Neural cell (in vitro differentiated cells): ENCODE measurements around the gene PARVB. TPM values are rescaled to one million over a fixed set of nuclear protein-coding genes. Genes with fewer than 3 reads are reported as not detected.

ENCODE experiments used
- H2AFZ ChIP-seq: fragments of 200-600, 300-800 bp; sonication (generic), shearing (Covaris generic); 2 replicates; pipeline ENCODE4 v1.6.0; 2014; ENCODE audit warnings: low read depth, mild to moderate bottlenecking, antibody characterized with exemption, low read length, moderate library complexity
- H3F3A ChIP-seq: fragments of 200-600 bp; shearing (Covaris generic); 2 replicates; pipeline ENCODE4 v1.6.1; 2016; ENCODE audit warnings: mild to moderate bottlenecking, moderate library complexity, mixed read lengths, antibody characterized with exemption, low read length; ENCODE audit not compliant: insufficient read depth, poor library complexity, severe bottlenecking
- H3K27ac ChIP-seq: fragments of 200-600, 300-800 bp; sonication (generic), shearing (Covaris generic); 2 replicates; pipeline ENCODE4 v1.5.1; 2014; ENCODE audit warnings: mild to moderate bottlenecking, low read length, moderate library complexity
- H3K27me3 ChIP-seq: fragments of 300-800, 200-600 bp; sonication (generic), shearing (Covaris generic); 2 replicates; pipeline ENCODE4 v1.6.0; 2014; ENCODE audit warnings: mild to moderate bottlenecking, low read depth, low read length, moderate library complexity; ENCODE audit not compliant: insufficient read depth
- H3K36me3 ChIP-seq: fragments of 300-800, 200-600 bp; sonication (generic), shearing (Covaris generic); 2 replicates; pipeline ENCODE4 v1.5.1; 2014; ENCODE audit warnings: mild to moderate bottlenecking, antibody characterized with exemption, low read length, moderate library complexity; ENCODE audit not compliant: insufficient read depth
- H3K4me2 ChIP-seq: fragments of 300-800, 200-600 bp; sonication (generic), shearing (Covaris generic); 2 replicates; pipeline ENCODE4 v1.6.0; 2014; ENCODE audit warnings: mild to moderate bottlenecking, low read length
- H3K4me3 ChIP-seq: fragments of 300-800, 200-600 bp; sonication (generic), shearing (Covaris generic); 2 replicates; pipeline ENCODE4 v1.5.1; 2014; ENCODE audit warnings: mild to moderate bottlenecking, low read length, moderate library complexity
- H3K79me2 ChIP-seq: fragments of 200-600 bp; shearing (Covaris generic); replicated peaks from 2 replicates; pipeline ENCODE4 v1.6.0; 2014; ENCODE audit warnings: mild to moderate bottlenecking, low read length, moderate library complexity; ENCODE audit not compliant: insufficient read depth
- H3K9ac ChIP-seq: fragments of 300-800, 200-600 bp; sonication (generic), shearing (Covaris generic); 2 replicates; pipeline ENCODE4 v1.6.1; 2016; ENCODE audit warnings: mild to moderate bottlenecking, low read length, mixed read lengths
- H3K9me2 ChIP-seq: fragments of 200-600 bp; shearing (Covaris generic); 2 replicates; pipeline ENCODE4 v1.6.1; 2016; ENCODE audit warnings: mild to moderate bottlenecking, low read length, mixed read lengths; ENCODE audit not compliant: insufficient read depth
- H3K9me3 ChIP-seq: fragments of 200-600, 300-800 bp; sonication (generic), shearing (Covaris generic); 2 replicates; pipeline ENCODE4 v1.6.1; 2016; ENCODE audit warnings: mild to moderate bottlenecking, mixed run types, low read length, moderate library complexity, mixed read lengths
- H4K20me1 ChIP-seq: fragments of 200-600 bp; shearing (Covaris generic); 2 replicates; pipeline ENCODE4 v1.6.1; 2016; ENCODE audit warnings: mild to moderate bottlenecking, mixed run types; ENCODE audit not compliant: insufficient read depth
- EP300 ChIP-seq: fragments of 450-650 bp; conservative IDR thresholded peaks from 2 replicates; pipeline ENCODE4 v1.6.1; 2014; ENCODE audit warnings: antibody characterized with exemption, mild to moderate bottlenecking, moderate library complexity; ENCODE audit not compliant: poor library complexity, severe bottlenecking
- EZH2 ChIP-seq: fragments of 200-600, 300-800 bp; shearing (Covaris generic), sonication (generic); IDR thresholded peaks from 2 replicates; pipeline ENCODE4 v1.6.1; 2014; ENCODE audit warnings: antibody characterized with exemption, low read length, borderline replicate concordance, mild to moderate bottlenecking; ENCODE audit not compliant: insufficient read depth, poor library complexity, severe bottlenecking
- MXI1 ChIP-seq: fragments of 450-650 bp; conservative IDR thresholded peaks from 2 replicates; pipeline ENCODE4 v1.6.1; 2014; ENCODE audit warnings: antibody characterized with exemption, mild to moderate bottlenecking; ENCODE audit not compliant: poor library complexity, severe bottlenecking
- POLR2AphosphoS5 ChIP-seq: IDR thresholded peaks from 2 replicates; pipeline ENCODE4 v1.6.1; 2012
- RAD21 ChIP-seq: fragments of 450-650 bp; conservative IDR thresholded peaks from 2 replicates; pipeline ENCODE4 v1.6.1; 2014; ENCODE audit warnings: antibody characterized with exemption, mild to moderate bottlenecking, moderate library complexity
- SMC3 ChIP-seq: fragments of 450-650 bp; conservative IDR thresholded peaks from 2 replicates; pipeline ENCODE4 v1.6.1; 2014; ENCODE audit warnings: antibody characterized with exemption, mild to moderate bottlenecking, moderate library complexity; ENCODE audit not compliant: poor library complexity
- TAF1 ChIP-seq: IDR thresholded peaks from 2 replicates; pipeline ENCODE4 v1.6.1; 2012; ENCODE audit warnings: low read depth
- polyA plus RNA-seq: library from polyadenylated mRNA; depleted of rRNA; stranded (reverse); fragments of >200 nt; gene quantifications from 2 replicates; pipeline ENCODE4 v1.2.3, GENCODE V29; 2014
- TF ChIP-seq, protein P1 (sequence below): fragments of 450-650 bp; IDR thresholded peaks from 2 replicates; pipeline ENCODE4 v1.5.1; 2014; ENCODE audit warnings: antibody characterized with exemption, mild to moderate bottlenecking, moderate library complexity; ENCODE audit not compliant: poor library complexity, severe bottlenecking
- TF ChIP-seq, protein P2 (sequence below): IDR thresholded peaks from 2 replicates; pipeline ENCODE4 v1.6.1; 2012; ENCODE audit warnings: borderline replicate concordance

Gene PARVB
- polyA plus RNA-seq, 1 donor from 2014 or later, result 1.2 TPM

DNA sequence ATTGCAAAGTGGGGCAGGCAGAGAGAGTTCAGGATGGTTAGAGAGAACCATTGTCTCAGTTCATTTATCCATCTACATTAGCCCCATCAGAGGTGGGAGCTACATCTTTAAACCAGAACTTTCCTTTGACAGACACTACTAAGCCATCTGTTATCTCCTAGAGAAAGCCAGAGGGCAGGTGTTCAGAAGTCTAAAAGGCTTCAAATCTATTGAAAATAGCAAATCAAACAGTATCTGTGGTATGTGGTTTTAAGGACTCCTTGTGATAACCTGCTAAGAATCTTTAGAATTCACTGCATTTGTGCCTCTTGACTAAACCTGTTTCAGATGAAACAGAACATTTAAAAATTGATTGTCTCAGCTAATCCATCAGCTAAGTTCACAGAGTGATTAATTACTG, 112.7 kb downstream of the PARVB start:
- H3K9me2 ChIP-seq, result no peaks in the 10 kb centered on the region
- no peaks in the 10 kb centered on the region for H3K27me3 ChIP-seq
- H3K4me3 ChIP-seq, result no peak overlapping the region
- TF ChIP-seq TAF1 (no peak), RAD21 (no peak)
- TF ChIP-seq, protein P1, sequence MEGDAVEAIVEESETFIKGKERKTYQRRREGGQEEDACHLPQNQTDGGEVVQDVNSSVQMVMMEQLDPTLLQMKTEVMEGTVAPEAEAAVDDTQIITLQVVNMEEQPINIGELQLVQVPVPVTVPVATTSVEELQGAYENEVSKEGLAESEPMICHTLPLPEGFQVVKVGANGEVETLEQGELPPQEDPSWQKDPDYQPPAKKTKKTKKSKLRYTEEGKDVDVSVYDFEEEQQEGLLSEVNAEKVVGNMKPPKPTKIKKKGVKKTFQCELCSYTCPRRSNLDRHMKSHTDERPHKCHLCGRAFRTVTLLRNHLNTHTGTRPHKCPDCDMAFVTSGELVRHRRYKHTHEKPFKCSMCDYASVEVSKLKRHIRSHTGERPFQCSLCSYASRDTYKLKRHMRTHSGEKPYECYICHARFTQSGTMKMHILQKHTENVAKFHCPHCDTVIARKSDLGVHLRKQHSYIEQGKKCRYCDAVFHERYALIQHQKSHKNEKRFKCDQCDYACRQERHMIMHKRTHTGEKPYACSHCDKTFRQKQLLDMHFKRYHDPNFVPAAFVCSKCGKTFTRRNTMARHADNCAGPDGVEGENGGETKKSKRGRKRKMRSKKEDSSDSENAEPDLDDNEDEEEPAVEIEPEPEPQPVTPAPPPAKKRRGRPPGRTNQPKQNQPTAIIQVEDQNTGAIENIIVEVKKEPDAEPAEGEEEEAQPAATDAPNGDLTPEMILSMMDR, result no peak
- H4K20me1 ChIP-seq, result no peaks in the 10 kb centered on the region
- H3K9ac ChIP-seq, result no peak overlapping the region
- no peak overlapping the region for H2AFZ ChIP-seq
- no peaks in the 10 kb centered on the region for H3K79me2 ChIP-seq
- H3K4me2 ChIP-seq, result no peak overlapping the region
- no peaks in the 10 kb centered on the region for H3F3A ChIP-seq
- H3K27ac ChIP-seq, result no peak overlapping the region
- no peaks in the 10 kb centered on the region for H3K9me3 ChIP-seq
- H3K36me3 ChIP-seq, result no peaks in the 10 kb centered on the region

DNA sequence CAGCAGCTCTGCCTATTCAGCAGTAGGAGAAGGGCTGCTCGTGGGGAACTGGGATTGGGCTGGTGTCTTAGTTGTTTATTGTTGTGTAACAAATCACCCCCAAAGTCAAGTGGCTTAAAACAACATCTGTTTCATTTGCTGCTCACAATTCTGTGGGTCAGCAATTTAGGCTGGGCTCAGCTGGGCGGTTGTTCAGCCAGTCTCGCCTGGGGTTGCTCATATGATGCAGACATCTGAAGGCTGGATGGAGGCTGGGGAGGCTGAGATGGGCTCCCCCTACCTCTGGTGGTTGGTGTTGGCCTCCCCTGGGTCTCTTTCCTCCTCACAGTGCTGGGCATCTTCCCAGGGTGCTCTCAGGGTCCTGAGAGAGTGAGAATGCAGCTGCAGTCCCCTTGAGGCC, 113.3 kb downstream of the PARVB start:
- Histone ChIP-seq H3F3A (no peaks in the 10 kb centered on the region), H3K9ac (no peak overlapping the region), H3K4me2 (no peak overlapping the region), H3K27ac (no peak overlapping the region), H3K9me3 (no peaks in the 10 kb centered on the region), H3K79me2 (no peaks in the 10 kb centered on the region), H3K27me3 (no peaks in the 10 kb centered on the region), H4K20me1 (no peaks in the 10 kb centered on the region), H3K4me3 (no peak overlapping the region), H3K36me3 (no peaks in the 10 kb centered on the region), H2AFZ (no peak overlapping the region), H3K9me2 (no peaks in the 10 kb centered on the region)
- TF ChIP-seq, protein P2, sequence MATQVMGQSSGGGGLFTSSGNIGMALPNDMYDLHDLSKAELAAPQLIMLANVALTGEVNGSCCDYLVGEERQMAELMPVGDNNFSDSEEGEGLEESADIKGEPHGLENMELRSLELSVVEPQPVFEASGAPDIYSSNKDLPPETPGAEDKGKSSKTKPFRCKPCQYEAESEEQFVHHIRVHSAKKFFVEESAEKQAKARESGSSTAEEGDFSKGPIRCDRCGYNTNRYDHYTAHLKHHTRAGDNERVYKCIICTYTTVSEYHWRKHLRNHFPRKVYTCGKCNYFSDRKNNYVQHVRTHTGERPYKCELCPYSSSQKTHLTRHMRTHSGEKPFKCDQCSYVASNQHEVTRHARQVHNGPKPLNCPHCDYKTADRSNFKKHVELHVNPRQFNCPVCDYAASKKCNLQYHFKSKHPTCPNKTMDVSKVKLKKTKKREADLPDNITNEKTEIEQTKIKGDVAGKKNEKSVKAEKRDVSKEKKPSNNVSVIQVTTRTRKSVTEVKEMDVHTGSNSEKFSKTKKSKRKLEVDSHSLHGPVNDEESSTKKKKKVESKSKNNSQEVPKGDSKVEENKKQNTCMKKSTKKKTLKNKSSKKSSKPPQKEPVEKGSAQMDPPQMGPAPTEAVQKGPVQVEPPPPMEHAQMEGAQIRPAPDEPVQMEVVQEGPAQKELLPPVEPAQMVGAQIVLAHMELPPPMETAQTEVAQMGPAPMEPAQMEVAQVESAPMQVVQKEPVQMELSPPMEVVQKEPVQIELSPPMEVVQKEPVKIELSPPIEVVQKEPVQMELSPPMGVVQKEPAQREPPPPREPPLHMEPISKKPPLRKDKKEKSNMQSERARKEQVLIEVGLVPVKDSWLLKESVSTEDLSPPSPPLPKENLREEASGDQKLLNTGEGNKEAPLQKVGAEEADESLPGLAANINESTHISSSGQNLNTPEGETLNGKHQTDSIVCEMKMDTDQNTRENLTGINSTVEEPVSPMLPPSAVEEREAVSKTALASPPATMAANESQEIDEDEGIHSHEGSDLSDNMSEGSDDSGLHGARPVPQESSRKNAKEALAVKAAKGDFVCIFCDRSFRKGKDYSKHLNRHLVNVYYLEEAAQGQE, result no peak
- no peak for TF ChIP-seq EP300
- TF ChIP-seq, protein P1, result no peak
- no peak for TF ChIP-seq TAF1
- TF ChIP-seq RAD21, result no peak
- no peak for TF ChIP-seq POLR2AphosphoS5
- no peak for TF ChIP-seq EZH2
- TF ChIP-seq MXI1, result no peak
- TF ChIP-seq SMC3, result no peak
